Stimulated activated CD4-positive, alpha-beta T cell treated with anti-CD3 and anti-CD28 coated beads, Interleukin-2, amount 100 ng/mL, for 48 hours (primary cell): ENCODE measurements around the gene TMEM169.
"Not testable (repeated sequence)": the region's sequence is repeated elsewhere in the genome, so short reads cannot be mapped to it uniquely, and the experiment has no call there.

Source experiments
- DNase-seq, 2 donors: peaks; one replicate each; pipeline ENCODE4 v3.0.0-alpha.2; 2020

Gene TMEM169

GRCh38 chr2:216072473-216072872 lies 9.2 kb upstream of the TMEM169 start:
- no peak for DNase-seq

GRCh38 chr2:216073773-216074172 lies 7.9 kb upstream of the TMEM169 start:
- no peak for DNase-seq

GRCh38 chr2:216074380-216074779 lies 7.3 kb upstream of the TMEM169 start:
- DNase-seq, result no peak

GRCh38 chr2:216074794-216075193 lies 6.9 kb upstream of the TMEM169 start:
- DNase-seq, result no peak

- DNase-seq, result no peak
Observed at GRCh38 chr2:216075510-216076485, 5.9 kb upstream of the TMEM169 start.

GRCh38 chr2:216078776-216079175 lies 2.9 kb upstream of the TMEM169 start:
- DNase-seq, result no peak

GRCh38 chr2:216080048-216080447 lies 1.7 kb upstream of the TMEM169 start:
- DNase-seq, result not testable (repeated sequence)

GRCh38 chr2:216081012-216081411 lies 707 bp upstream of the TMEM169 start:
- no peak for DNase-seq

- DNase-seq, result peak in 1 of 2 donors; percentile 14
Observed at GRCh38 chr2:216082117-216082711, 495 bp downstream of the TMEM169 start.

GRCh38 chr2:216082805-216083204 lies 1.1 kb downstream of the TMEM169 start:
- no peak for DNase-seq

- DNase-seq, result no peak
Observed at GRCh38 chr2:216083464-216084281, 2.0 kb downstream of the TMEM169 start.

GRCh38 chr2:216084547-216084946 lies 2.8 kb downstream of the TMEM169 start:
- peak in 1 of 2 donors; percentile 21 for DNase-seq

- DNase-seq, result no peak
Observed at GRCh38 chr2:216086207-216086893, 4.6 kb downstream of the TMEM169 start.

- no peak for DNase-seq
Observed at GRCh38 chr2:216090369-216090786, 8.7 kb downstream of the TMEM169 start.

GRCh38 chr2:216092646-216093045 lies 10.9 kb downstream of the TMEM169 start:
- DNase-seq, result no peak

- DNase-seq, result no peak
Observed at GRCh38 chr2:216094701-216095100, 13.0 kb downstream of the TMEM169 start.

GRCh38 chr2:216098421-216099334 lies 17.0 kb downstream of the TMEM169 start:
- no peak for DNase-seq

GRCh38 chr2:216101109-216101508 lies 19.4 kb downstream of the TMEM169 start:
- no peak for DNase-seq

- no peak for DNase-seq
Observed at GRCh38 chr2:216103213-216103612, 21.5 kb downstream of the TMEM169 start.

GRCh38 chr2:216104691-216105090 lies 23.0 kb downstream of the TMEM169 start:
- no peak for DNase-seq

- DNase-seq, result no peak
Observed at GRCh38 chr2:216107320-216107719, 25.6 kb downstream of the TMEM169 start.
